ENCODE results near the gene HOXA9.

GRCh38 chr7:27185854-27186667 lies 20.7 kb upstream of the HOXA9 start:
- TF ChIP-seq POLR2A (IDR thresholded peaks at IDR 0.05; ENCODE audit: low read length) (no peak), GATA1 (IDR thresholded peaks at IDR 0.05; ENCODE audit: low read depth, low read length) (no peak)
